ENCODE measurements around the gene MID1. TPM values are rescaled to one million over a fixed set of nuclear protein-coding genes. Genes with fewer than 3 reads are reported as not detected.

The MID1 gene
- total RNA-seq, 2 donors from 2014 or later: 0.36 TPM; not detected in 1

DNA sequence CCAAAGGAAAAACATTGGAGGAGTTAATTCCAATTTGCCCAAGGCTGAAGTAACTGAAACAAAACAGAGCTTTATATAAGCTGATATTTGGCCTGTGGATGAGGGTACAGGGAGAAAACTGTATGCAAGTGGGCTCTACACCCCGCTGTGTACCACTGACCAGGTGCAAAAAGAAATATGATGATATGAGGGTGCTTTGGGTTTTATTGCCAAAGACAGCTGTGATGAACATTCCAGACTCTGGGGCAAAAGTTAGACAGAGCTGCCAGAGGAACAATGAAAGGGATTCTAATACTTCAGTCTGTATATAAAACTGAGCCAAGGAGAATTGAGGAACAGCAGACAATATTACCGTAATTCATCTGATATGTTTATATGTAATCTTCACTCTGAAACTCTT, 117.4 kb downstream of the MID1 start:
- DNase-seq (ENCODE audit: low spot score) (no peak), ATAC-seq (no peak)
- peaks cover 0 to 7% of the 10 kb centered on the region in 2 donors for H3K27me3 Mint-ChIP-seq
- no peaks in the 10 kb centered on the region for H3K4me1 Mint-ChIP-seq (ENCODE audit: low read depth in 2 of 2)
- no peaks in the 10 kb centered on the region for H3K36me3 Mint-ChIP-seq
- H3K9me3 Mint-ChIP-seq: no peaks in the 10 kb centered on the region
- H3K4me3 Mint-ChIP-seq: no peak overlapping the region
- H3K27ac Mint-ChIP-seq: no peak overlapping the region

DNA sequence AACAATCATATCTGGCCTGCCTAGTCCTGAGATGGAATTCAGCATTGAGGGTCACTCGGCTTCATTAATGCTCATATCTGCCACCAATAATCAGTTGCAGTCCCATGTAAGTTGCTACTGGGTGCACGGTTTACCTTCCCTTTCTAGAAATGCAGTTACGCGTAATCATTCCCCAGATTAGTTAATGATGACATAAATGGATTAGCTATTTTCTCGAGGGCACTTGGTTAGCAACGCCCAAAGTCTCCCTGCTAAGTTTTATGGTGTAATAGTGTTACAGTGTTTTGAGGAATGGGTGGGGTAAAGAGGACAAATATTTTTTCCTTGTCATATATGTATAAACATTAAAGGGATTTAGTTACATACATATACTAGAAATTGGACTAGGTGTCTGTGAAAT, 118.8 kb downstream of the MID1 start:
- Mint-ChIP-seq H3K4me3 (no peak overlapping the region), H3K27me3 (peaks cover 0 to 7% of the 10 kb centered on the region in 2 donors), H3K9me3 (no peaks in the 10 kb centered on the region), H3K4me1 (ENCODE audit: low read depth in 2 of 2) (no peaks in the 10 kb centered on the region), H3K36me3 (no peaks in the 10 kb centered on the region), H3K27ac (no peak overlapping the region)
- DNase-seq (ENCODE audit: low spot score) (no peak), ATAC-seq (no peak)

DNA sequence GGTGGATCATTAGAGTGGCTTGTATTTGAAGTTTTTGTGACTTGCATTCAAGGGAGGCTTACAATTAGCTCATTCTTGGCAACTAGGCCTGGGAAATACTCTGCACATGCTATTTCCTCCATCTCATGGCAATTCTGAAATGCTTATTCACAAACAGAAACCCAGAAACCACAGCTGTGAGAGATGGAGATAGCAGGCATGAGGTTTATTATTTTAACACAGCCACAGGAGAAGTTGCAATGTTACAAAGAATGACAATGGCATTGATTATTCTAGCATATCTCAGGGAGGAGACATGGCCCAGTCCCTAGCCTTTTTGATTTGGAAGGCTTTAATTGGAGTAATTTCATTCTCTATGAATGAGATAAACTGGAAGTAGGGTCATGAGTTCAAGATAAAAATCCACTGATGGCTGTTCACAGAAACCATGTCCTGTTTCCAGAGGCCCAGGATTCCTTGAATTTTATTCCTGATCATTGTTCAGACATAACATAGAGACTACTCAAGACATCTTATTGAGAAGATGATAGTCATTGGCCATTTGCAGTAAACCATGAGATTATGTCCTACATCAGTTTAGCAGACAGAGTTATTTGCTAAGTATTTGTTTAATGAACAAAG, 123.9 kb downstream of the MID1 start:
- no peak for ATAC-seq
- H3K4me1 Mint-ChIP-seq (ENCODE audit: low read depth in 2 of 2): peaks cover 0 to 7% of the 10 kb centered on the region in 2 donors
- peaks cover 0 to 2% of the 10 kb centered on the region in 2 donors for H3K27me3 Mint-ChIP-seq

DNA sequence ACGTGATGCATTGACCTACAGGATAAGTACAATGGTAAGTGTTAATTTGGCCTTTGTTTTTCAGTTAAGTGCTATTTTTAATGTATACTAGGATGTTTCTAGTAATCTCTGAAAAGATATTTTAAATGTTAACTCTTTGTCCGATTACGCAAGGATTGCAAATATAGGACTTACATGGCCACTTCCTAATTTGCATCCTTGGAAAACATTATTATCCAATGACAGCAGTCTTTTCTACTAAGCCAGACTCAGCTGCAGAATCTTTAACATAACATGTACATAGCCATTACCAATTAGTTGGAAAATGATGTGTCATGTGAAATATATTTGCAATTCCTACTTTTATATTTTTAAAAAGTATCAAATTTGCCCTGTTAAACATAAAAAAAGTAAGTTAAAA, 124.7 kb downstream of the MID1 start:
- Mint-ChIP-seq H3K36me3 (no peaks in the 10 kb centered on the region), H3K9me3 (no peaks in the 10 kb centered on the region), H3K27ac (no peak overlapping the region), H3K27me3 (no peaks in the 10 kb centered on the region), H3K4me1 (ENCODE audit: low read depth in 2 of 2) (peaks cover 0 to 7% of the 10 kb centered on the region in 2 donors), H3K4me3 (no peak overlapping the region)
- ATAC-seq: no peak
- DNase-seq (ENCODE audit: low spot score): no peak

More for the DNA sequence above, 123.9 kb downstream of the MID1 start:
- Mint-ChIP-seq H3K27ac (no peak overlapping the region), H3K36me3 (no peaks in the 10 kb centered on the region), H3K4me3 (no peak overlapping the region), H3K9me3 (no peaks in the 10 kb centered on the region)
- DNase-seq (ENCODE audit: low spot score): no peak

DNA sequence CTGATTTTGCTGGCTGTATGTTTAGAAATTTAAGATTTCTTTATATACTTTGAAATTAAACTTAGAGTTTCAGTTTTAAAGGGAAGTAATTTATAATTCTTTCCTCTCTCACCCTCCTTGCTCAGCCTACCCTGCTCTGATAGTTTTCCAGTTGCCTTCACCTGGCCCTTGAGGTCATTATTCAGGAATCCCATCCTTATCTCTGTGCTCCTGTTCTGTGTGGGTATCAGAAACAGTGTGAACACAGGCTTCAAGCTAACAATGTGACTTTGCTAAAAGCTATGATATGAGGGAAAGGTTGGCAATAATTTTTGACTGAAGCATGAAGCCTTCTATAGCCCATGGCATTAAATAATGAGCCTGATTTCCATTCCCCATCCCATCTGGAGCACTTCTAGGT, 128.1 kb downstream of the MID1 start:
- Mint-ChIP-seq H3K36me3 (no peaks in the 10 kb centered on the region), H3K4me3 (no peak overlapping the region), H3K9me3 (no peaks in the 10 kb centered on the region), H3K27me3 (no peaks in the 10 kb centered on the region), H3K4me1 (ENCODE audit: low read depth in 2 of 2) (peaks cover 0 to 7% of the 10 kb centered on the region in 2 donors), H3K27ac (no peak overlapping the region)
- ATAC-seq: no peak
- DNase-seq (ENCODE audit: low spot score): no peak

DNA sequence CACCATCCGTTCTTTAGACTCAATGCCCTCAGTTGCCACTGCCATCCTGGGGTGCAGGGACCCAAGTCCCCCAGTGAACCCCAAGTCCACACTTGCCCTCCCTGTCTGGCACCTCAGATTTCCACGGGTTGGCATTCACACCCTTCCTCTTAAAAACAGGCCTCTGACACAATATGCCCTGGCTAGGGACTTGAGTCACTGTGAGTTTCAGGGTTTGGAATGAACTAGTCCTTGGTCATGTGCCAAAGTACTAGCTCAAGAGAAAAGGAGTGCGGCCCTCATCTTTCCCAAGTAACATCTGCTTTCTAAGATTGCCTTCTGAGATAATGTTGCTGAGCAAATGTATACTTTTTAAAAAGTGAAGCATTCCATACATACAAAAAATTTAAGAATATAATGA, 134.0 kb downstream of the MID1 start:
- Mint-ChIP-seq H3K27me3 (no peaks in the 10 kb centered on the region), H3K9me3 (no peaks in the 10 kb centered on the region), H3K4me3 (no peak overlapping the region), H3K4me1 (ENCODE audit: low read depth in 2 of 2) (no peaks in the 10 kb centered on the region), H3K36me3 (no peaks in the 10 kb centered on the region), H3K27ac (no peak overlapping the region)
- ATAC-seq (no peak), DNase-seq (ENCODE audit: low spot score) (no peak)

DNA sequence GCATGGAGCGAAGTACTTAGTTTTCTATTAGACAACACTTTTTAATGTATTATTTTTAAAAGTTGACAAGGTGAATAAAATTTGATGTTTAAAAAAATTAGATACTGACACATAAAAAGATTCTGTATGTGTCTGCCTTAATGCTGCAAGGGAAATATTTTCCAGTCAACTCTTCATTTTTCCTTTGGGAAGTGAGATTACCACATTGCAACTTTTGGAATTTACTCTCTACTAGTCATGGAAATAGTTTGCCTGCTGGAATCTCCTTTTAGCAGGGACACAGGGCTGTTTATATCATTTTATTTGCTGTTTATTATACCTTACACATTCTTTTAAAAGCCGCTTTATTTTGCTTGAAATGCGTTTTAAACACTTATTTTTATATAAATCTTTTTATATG, 135.1 kb downstream of the MID1 start:
- DNase-seq (ENCODE audit: low spot score) (no peak), ATAC-seq (no peak)
- Mint-ChIP-seq H3K9me3 (no peaks in the 10 kb centered on the region), H3K4me3 (no peak overlapping the region), H3K36me3 (no peaks in the 10 kb centered on the region), H3K27me3 (no peaks in the 10 kb centered on the region), H3K27ac (no peak overlapping the region), H3K4me1 (ENCODE audit: low read depth in 2 of 2) (no peaks in the 10 kb centered on the region)

DNA sequence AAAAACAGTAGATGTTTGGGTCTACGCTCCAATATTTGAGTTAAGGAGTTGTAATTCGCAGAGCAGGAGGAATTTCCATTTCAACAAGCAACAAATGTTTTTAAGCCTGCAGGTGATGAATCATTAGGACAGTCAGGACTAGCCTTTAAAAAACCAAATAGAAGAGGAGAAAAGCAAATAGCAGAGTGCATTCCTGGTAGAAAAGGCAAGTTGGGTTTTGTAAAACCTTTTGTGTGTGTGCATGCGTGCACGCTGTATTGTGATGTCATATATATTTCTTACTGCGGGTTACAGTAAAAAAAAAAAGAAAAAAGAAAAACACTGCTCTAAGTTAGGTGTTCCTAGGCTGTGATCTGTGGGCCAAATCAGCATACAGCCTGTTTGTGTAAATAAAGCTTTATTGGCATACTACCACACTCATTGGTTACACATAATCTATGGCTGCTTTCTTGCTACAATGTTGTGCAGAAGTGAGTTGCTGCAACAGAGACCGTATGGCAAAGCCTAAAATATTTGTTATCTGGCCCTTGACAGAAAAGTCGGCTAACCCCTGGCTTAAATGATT, 135.6 kb downstream of the MID1 start:
- no peak overlapping the region for H3K27ac Mint-ChIP-seq
- H3K9me3 Mint-ChIP-seq: no peaks in the 10 kb centered on the region
- no peaks in the 10 kb centered on the region for H3K4me1 Mint-ChIP-seq (ENCODE audit: low read depth in 2 of 2)
- DNase-seq (ENCODE audit: low spot score): no peak
- no peaks in the 10 kb centered on the region for H3K36me3 Mint-ChIP-seq
- ATAC-seq: no peak
- no peak overlapping the region for H3K4me3 Mint-ChIP-seq
- no peaks in the 10 kb centered on the region for H3K27me3 Mint-ChIP-seq

DNA sequence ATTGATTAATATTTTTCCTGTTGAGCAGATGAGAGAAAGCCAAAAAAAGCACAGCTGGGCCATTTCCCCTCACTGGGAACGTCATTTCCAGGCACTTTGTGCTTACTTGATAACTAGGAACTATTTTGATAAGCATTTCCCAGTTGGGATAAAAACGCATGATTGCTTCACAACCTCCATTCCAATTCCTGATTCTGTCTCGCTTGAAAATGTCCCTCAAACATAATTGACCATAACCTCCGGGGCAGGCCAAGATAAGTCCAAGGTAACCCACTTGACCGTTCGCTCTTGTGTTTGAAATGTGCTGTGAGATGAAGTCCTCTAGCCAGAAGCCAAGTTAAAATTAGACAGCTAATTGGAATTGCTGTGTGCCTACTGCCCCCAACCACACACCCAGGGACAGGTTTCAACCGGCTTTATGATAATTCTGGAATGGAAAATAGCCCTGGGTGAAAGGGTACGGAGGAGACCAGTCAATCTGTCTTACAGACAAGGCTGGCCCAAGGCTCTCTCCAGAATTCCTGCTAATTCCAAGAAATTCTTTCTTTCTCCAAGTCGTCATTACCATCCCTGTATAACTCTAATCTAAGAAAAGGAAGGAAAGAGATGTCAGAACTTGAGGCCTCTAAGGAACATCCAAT, 137.1 kb downstream of the MID1 start:
- Mint-ChIP-seq H3K9me3 (no peaks in the 10 kb centered on the region), H3K27ac (no peak overlapping the region), H3K4me3 (no peak overlapping the region), H3K4me1 (ENCODE audit: low read depth in 2 of 2) (no peaks in the 10 kb centered on the region), H3K36me3 (no peaks in the 10 kb centered on the region), H3K27me3 (no peaks in the 10 kb centered on the region)
- no peak for ATAC-seq
- DNase-seq (ENCODE audit: low spot score): no peak

DNA sequence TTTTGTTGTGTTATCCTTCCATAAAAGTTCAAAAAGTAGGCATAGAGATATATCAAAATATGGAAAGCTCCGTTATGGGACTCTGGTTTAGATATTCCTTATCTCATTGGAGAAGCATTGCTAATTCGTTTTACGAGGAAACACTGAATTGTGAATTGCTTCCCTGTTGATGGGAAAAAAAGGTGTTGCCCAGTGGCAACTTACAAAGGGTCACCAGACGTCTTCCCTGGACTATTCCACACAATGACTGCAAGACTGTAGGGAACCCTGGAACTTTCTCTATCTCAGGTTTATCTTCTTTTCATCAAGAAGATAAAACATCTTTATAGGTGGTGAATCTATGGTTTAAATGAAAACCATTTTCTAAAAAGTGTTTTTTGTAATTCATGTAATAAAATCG, 137.7 kb downstream of the MID1 start:
- Mint-ChIP-seq H3K4me3 (no peak overlapping the region), H3K9me3 (no peaks in the 10 kb centered on the region), H3K4me1 (ENCODE audit: low read depth in 2 of 2) (no peaks in the 10 kb centered on the region), H3K27ac (no peak overlapping the region), H3K27me3 (no peaks in the 10 kb centered on the region), H3K36me3 (no peaks in the 10 kb centered on the region)
- DNase-seq (ENCODE audit: low spot score) (no peak), ATAC-seq (no peak)

DNA sequence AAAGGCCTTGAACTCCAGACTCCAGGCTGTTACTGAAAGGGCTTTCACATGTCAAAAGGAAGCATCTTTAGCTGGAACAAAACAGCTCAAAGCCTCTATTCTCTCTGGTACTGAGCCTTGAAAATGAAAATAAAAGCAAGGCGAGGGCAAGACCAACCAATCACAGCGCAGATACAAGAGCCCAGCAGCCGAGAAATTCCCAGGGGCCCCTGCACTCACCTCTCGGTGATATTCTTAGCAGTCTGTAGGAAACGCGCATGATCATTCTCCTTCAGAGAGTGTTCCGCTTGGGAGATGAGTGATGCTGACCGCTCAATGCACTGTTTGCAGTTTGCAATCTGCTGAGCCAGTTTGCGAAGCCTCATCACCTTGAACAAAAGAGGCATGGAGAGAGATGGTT, 138.1 kb downstream of the MID1 start:
- no peak overlapping the region for H3K4me3 Mint-ChIP-seq
- no peaks in the 10 kb centered on the region for H3K36me3 Mint-ChIP-seq
- ATAC-seq: no peak
- H3K27me3 Mint-ChIP-seq: no peaks in the 10 kb centered on the region
- H3K27ac Mint-ChIP-seq: no peak overlapping the region
- H3K9me3 Mint-ChIP-seq: no peaks in the 10 kb centered on the region
- H3K4me1 Mint-ChIP-seq (ENCODE audit: low read depth in 2 of 2): no peaks in the 10 kb centered on the region
- no peak for DNase-seq (ENCODE audit: low spot score)

DNA sequence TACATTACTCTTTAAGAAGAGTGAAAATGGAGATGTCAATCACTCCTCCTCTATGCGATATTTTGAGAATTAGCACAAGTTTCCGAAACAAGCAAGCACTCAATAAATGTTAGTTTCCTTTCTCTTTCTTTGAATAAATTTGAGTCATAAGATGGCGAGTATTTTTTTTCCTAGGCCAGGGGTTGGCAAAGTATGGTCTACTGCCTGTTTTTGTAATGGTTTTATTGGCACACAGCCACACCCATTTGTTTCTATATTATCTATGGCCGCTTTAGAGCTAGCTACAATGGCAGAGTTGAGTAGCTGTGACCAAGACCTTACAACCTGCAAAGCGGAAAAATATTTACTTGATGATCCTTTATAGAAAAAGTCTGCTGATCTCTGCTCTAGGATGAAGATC, 139.5 kb downstream of the MID1 start:
- H3K4me3 Mint-ChIP-seq: no peak overlapping the region

DNA sequence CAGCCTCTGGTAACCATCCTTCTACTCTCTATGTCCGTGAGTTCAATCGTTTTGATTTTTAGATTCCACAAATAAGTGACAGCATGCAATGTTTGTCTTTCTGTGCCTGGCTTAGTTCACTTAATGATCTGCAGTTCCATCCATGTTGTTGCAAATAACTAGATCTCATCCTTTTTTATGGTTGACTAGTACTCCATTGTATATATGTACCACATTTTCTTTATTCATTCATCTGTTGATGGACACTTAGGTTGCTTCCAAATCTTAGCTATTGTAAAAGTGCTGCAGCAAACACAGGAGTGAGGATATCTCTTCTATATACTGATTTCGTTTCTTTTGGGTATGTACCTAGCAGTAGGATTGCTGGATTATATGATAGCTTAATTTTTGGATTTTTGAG, 140.9 kb downstream of the MID1 start:
- H3K9me3 Mint-ChIP-seq: no peaks in the 10 kb centered on the region

More for the DNA sequence above, 139.5 kb downstream of the MID1 start:
- DNase-seq (ENCODE audit: low spot score) (no peak), ATAC-seq (no peak)
- Mint-ChIP-seq H3K27me3 (no peaks in the 10 kb centered on the region), H3K4me1 (ENCODE audit: low read depth in 2 of 2) (no peaks in the 10 kb centered on the region), H3K9me3 (no peaks in the 10 kb centered on the region), H3K27ac (no peak overlapping the region), H3K36me3 (no peaks in the 10 kb centered on the region)

DNA sequence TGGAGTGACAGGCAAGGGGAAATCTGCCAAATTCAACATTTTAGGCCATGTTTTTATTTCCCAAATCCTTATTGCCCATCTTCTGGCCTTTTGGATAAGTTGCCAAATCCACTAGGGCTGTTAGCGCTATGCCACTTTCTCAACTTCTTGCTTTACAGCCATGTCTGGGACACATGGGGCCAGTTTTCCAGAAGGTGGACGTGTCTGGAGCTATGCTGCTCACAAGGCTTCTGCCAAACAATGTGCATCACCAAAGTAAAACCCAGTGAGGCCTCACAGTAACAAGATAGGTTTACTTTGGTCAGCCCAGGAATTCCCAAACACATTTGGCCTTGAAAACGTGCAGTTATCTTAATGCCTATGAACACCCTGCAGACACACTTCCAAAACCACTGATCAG, 142.9 kb downstream of the MID1 start:
- no peaks in the 10 kb centered on the region for H3K9me3 Mint-ChIP-seq
- no peaks in the 10 kb centered on the region for H3K4me1 Mint-ChIP-seq (ENCODE audit: low read depth in 2 of 2)
- no peaks in the 10 kb centered on the region for H3K27me3 Mint-ChIP-seq
- H3K36me3 Mint-ChIP-seq: no peaks in the 10 kb centered on the region
- no peak overlapping the region for H3K4me3 Mint-ChIP-seq
- DNase-seq (ENCODE audit: low spot score) (no peak), ATAC-seq (no peak)
- no peak overlapping the region for H3K27ac Mint-ChIP-seq

More for the DNA sequence above, 140.9 kb downstream of the MID1 start:
- Mint-ChIP-seq H3K4me3 (no peak overlapping the region), H3K4me1 (ENCODE audit: low read depth in 2 of 2) (no peaks in the 10 kb centered on the region), H3K36me3 (no peaks in the 10 kb centered on the region), H3K27me3 (no peaks in the 10 kb centered on the region), H3K27ac (no peak overlapping the region)
- DNase-seq (ENCODE audit: low spot score): no peak
- ATAC-seq: no peak

Measured in natural killer cell treated with Interleukin-12 subunit alpha and Interleukin-12 subunit beta and Interleukin-15 and Interleukin-18, amount 100 ng/mL, for 72 hours (primary cell).